NCI-H510A (cell line): ENCODE measurements around the gene IGF2.

Source experiments
- DNase-seq: peaks from one replicate; lab custom pipeline; 2025; lab: John Stamatoyannopoulos, UW

The IGF2 gene

GRCh38 chr11:2091786-2092463, 47.3 kb downstream of the IGF2 start:
- no peak for DNase-seq

GRCh38 chr11:2091112-2091746, 48.0 kb downstream of the IGF2 start:
- DNase-seq: no peak

GRCh38 chr11:2090172-2091111, 48.7 kb downstream of the IGF2 start:
- no peak for DNase-seq

- no peak for DNase-seq
Measured at GRCh38 chr11:2089536-2090165, 49.5 kb downstream of the IGF2 start.

GRCh38 chr11:2088746-2089535, 50.2 kb downstream of the IGF2 start:
- DNase-seq: no peak

GRCh38 chr11:2088284-2088683, 50.9 kb downstream of the IGF2 start:
- DNase-seq: no peak

GRCh38 chr11:2086239-2087040, 52.7 kb downstream of the IGF2 start:
- DNase-seq: no peak

GRCh38 chr11:2085251-2086066, 53.7 kb downstream of the IGF2 start:
- no peak for DNase-seq

- no peak for DNase-seq
Measured at GRCh38 chr11:2084721-2085120, 54.5 kb downstream of the IGF2 start.
